ENCODE measurements around the gene AJAP1.
"Not testable (repeated sequence)": the region's sequence is repeated elsewhere in the genome, so short reads cannot be mapped to it uniquely, and the experiment has no call there.

Gene AJAP1

GRCh38 chr1:4664606-4665005 lies 10.2 kb downstream of the AJAP1 start:
- Mint-ChIP-seq H3K27me3 (peaks cover 48% of the 10 kb centered on the region), H3K36me3 (ENCODE audit: insufficient read depth) (no peaks in the 10 kb centered on the region), H3K4me1 (no peaks in the 10 kb centered on the region), H3K9me3 (no peaks in the 10 kb centered on the region), H3K4me3 (no peak overlapping the region), H3K27ac (ENCODE audit: low read depth) (no peak overlapping the region)
- DNase-seq (ENCODE audit: low spot score in 2 of 2) (no peak), ATAC-seq (replicated peaks; ENCODE audit: extremely low read depth, poor library complexity, severe bottlenecking) (no peak)

GRCh38 chr1:4665456-4665855 lies 11.0 kb downstream of the AJAP1 start:
- DNase-seq (ENCODE audit: low spot score in 2 of 2) (no peak), ATAC-seq (replicated peaks; ENCODE audit: extremely low read depth, poor library complexity, severe bottlenecking) (no peak)
- H3K4me1 Mint-ChIP-seq: no peaks in the 10 kb centered on the region
- no peaks in the 10 kb centered on the region for H3K36me3 Mint-ChIP-seq (ENCODE audit: insufficient read depth)
- H3K27ac Mint-ChIP-seq (ENCODE audit: low read depth): no peak overlapping the region
- H3K9me3 Mint-ChIP-seq: no peaks in the 10 kb centered on the region
- peaks cover 45% of the 10 kb centered on the region for H3K27me3 Mint-ChIP-seq
- H3K4me3 Mint-ChIP-seq: no peak overlapping the region

- H3K27ac Mint-ChIP-seq (ENCODE audit: low read depth); H3K9me3 Mint-ChIP-seq; H3K4me3 Mint-ChIP-seq; ATAC-seq (replicated peaks; ENCODE audit: extremely low read depth, poor library complexity, severe bottlenecking); H3K36me3 Mint-ChIP-seq (ENCODE audit: insufficient read depth); H3K4me1 Mint-ChIP-seq; DNase-seq (ENCODE audit: low spot score in 2 of 2): not testable (repeated sequence)
- peaks cover 40% of the 10 kb centered on the region for H3K27me3 Mint-ChIP-seq
Measured at GRCh38 chr1:4666683-4667082, 12.3 kb downstream of the AJAP1 start.

GRCh38 chr1:4668743-4669700 lies 14.6 kb downstream of the AJAP1 start:
- peaks cover 2% of the 10 kb centered on the region for H3K36me3 Mint-ChIP-seq (ENCODE audit: insufficient read depth)
- H3K9me3 Mint-ChIP-seq: no peaks in the 10 kb centered on the region
- no peak for ATAC-seq (replicated peaks; ENCODE audit: extremely low read depth, poor library complexity, severe bottlenecking)
- peaks cover 43% of the 10 kb centered on the region for H3K27me3 Mint-ChIP-seq
- no peak overlapping the region for H3K4me3 Mint-ChIP-seq
- DNase-seq (ENCODE audit: low spot score in 2 of 2): no peak
- H3K27ac Mint-ChIP-seq (ENCODE audit: low read depth): no peak overlapping the region
- no peaks in the 10 kb centered on the region for H3K4me1 Mint-ChIP-seq

- ATAC-seq (replicated peaks; ENCODE audit: extremely low read depth, poor library complexity, severe bottlenecking): no peak
- no peak for DNase-seq (ENCODE audit: low spot score in 2 of 2)
- Mint-ChIP-seq H3K4me3 (no peak overlapping the region), H3K27me3 (peaks cover 50% of the 10 kb centered on the region), H3K36me3 (ENCODE audit: insufficient read depth) (peaks cover 2% of the 10 kb centered on the region), H3K27ac (ENCODE audit: low read depth) (no peak overlapping the region), H3K9me3 (no peaks in the 10 kb centered on the region), H3K4me1 (no peaks in the 10 kb centered on the region)
Measured at GRCh38 chr1:4670265-4670664, 15.9 kb downstream of the AJAP1 start.

- Mint-ChIP-seq H3K4me3 (no peak overlapping the region), H3K27me3 (peaks cover 58% of the 10 kb centered on the region), H3K36me3 (ENCODE audit: insufficient read depth) (peaks cover 2% of the 10 kb centered on the region), H3K27ac (ENCODE audit: low read depth) (no peak overlapping the region), H3K4me1 (no peaks in the 10 kb centered on the region), H3K9me3 (no peaks in the 10 kb centered on the region)
- ATAC-seq (replicated peaks; ENCODE audit: extremely low read depth, poor library complexity, severe bottlenecking): no peak
- no peak for DNase-seq (ENCODE audit: low spot score in 2 of 2)
Measured at GRCh38 chr1:4671828-4672227, 17.4 kb downstream of the AJAP1 start.

- ATAC-seq (replicated peaks; ENCODE audit: extremely low read depth, poor library complexity, severe bottlenecking): no peak
- peaks cover 49% of the 10 kb centered on the region for H3K27me3 Mint-ChIP-seq
- H3K4me3 Mint-ChIP-seq: no peak overlapping the region
- no peak overlapping the region for H3K27ac Mint-ChIP-seq (ENCODE audit: low read depth)
- H3K9me3 Mint-ChIP-seq: peaks cover 8% of the 10 kb centered on the region
- peaks cover 2% of the 10 kb centered on the region for H3K36me3 Mint-ChIP-seq (ENCODE audit: insufficient read depth)
- DNase-seq (ENCODE audit: low spot score in 2 of 2): no peak
- H3K4me1 Mint-ChIP-seq: no peaks in the 10 kb centered on the region
Measured at GRCh38 chr1:4673494-4673893, 19.1 kb downstream of the AJAP1 start.

- no peak for DNase-seq (ENCODE audit: low spot score in 2 of 2)
- Mint-ChIP-seq H3K9me3 (peaks cover 13% of the 10 kb centered on the region), H3K27me3 (peaks cover 48% of the 10 kb centered on the region), H3K4me1 (no peaks in the 10 kb centered on the region), H3K27ac (ENCODE audit: low read depth) (no peak overlapping the region), H3K4me3 (no peak overlapping the region), H3K36me3 (ENCODE audit: insufficient read depth) (peaks cover 2% of the 10 kb centered on the region)
- ATAC-seq (replicated peaks; ENCODE audit: extremely low read depth, poor library complexity, severe bottlenecking): no peak
Measured at GRCh38 chr1:4674117-4674516, 19.7 kb downstream of the AJAP1 start.

GRCh38 chr1:4674676-4675075 lies 20.3 kb downstream of the AJAP1 start:
- no peak for DNase-seq (ENCODE audit: low spot score in 2 of 2)
- Mint-ChIP-seq H3K4me3 (no peak overlapping the region), H3K4me1 (no peaks in the 10 kb centered on the region), H3K9me3 (peaks cover 17% of the 10 kb centered on the region), H3K27me3 (peaks cover 48% of the 10 kb centered on the region), H3K36me3 (ENCODE audit: insufficient read depth) (peaks cover 2% of the 10 kb centered on the region), H3K27ac (ENCODE audit: low read depth) (no peak overlapping the region)
- ATAC-seq (replicated peaks; ENCODE audit: extremely low read depth, poor library complexity, severe bottlenecking): no peak

GRCh38 chr1:4675454-4676186 lies 21.2 kb downstream of the AJAP1 start:
- peaks cover 20% of the 10 kb centered on the region for H3K9me3 Mint-ChIP-seq
- no peak overlapping the region for H3K4me3 Mint-ChIP-seq
- DNase-seq (ENCODE audit: low spot score in 2 of 2) (no peak), ATAC-seq (replicated peaks; ENCODE audit: extremely low read depth, poor library complexity, severe bottlenecking) (no peak)
- peaks cover 2% of the 10 kb centered on the region for H3K36me3 Mint-ChIP-seq (ENCODE audit: insufficient read depth)
- no peak overlapping the region for H3K27ac Mint-ChIP-seq (ENCODE audit: low read depth)
- no peaks in the 10 kb centered on the region for H3K4me1 Mint-ChIP-seq
- peaks cover 41% of the 10 kb centered on the region for H3K27me3 Mint-ChIP-seq

- no peak for ATAC-seq (replicated peaks; ENCODE audit: extremely low read depth, poor library complexity, severe bottlenecking)
- no peak for DNase-seq (ENCODE audit: low spot score in 2 of 2)
Measured at GRCh38 chr1:4676253-4676652, 21.8 kb downstream of the AJAP1 start.

GRCh38 chr1:4677608-4678007 lies 23.2 kb downstream of the AJAP1 start:
- DNase-seq (ENCODE audit: low spot score in 2 of 2) (no peak), ATAC-seq (replicated peaks; ENCODE audit: extremely low read depth, poor library complexity, severe bottlenecking) (no peak)
- Mint-ChIP-seq H3K4me3 (no peak overlapping the region), H3K36me3 (ENCODE audit: insufficient read depth) (no peaks in the 10 kb centered on the region), H3K9me3 (peaks cover 20% of the 10 kb centered on the region), H3K4me1 (no peaks in the 10 kb centered on the region), H3K27ac (ENCODE audit: low read depth) (no peak overlapping the region), H3K27me3 (peaks cover 36% of the 10 kb centered on the region)

More at GRCh38 chr1:4676253-4676652, 21.8 kb downstream of the AJAP1 start:
- H3K27me3 Mint-ChIP-seq: peaks cover 41% of the 10 kb centered on the region
- H3K9me3 Mint-ChIP-seq: peaks cover 20% of the 10 kb centered on the region
- no peak overlapping the region for H3K27ac Mint-ChIP-seq (ENCODE audit: low read depth)
- H3K4me1 Mint-ChIP-seq: no peaks in the 10 kb centered on the region
- H3K4me3 Mint-ChIP-seq: no peak overlapping the region
- H3K36me3 Mint-ChIP-seq (ENCODE audit: insufficient read depth): peaks cover 2% of the 10 kb centered on the region
